H1 (cell line): Measurements from ENCODE around the gene SLC7A10. TPM values are rescaled to one million over a fixed set of nuclear protein-coding genes. Genes with fewer than 3 reads are reported as not detected.

Experiments used
- CTCF ChIA-PET: fragments of 300-600 bp; sonication (Branson Sonifier 250); formaldehyde crosslinking; loops from one replicate; lab custom pipeline; 2021; ENCODE audit not compliant: partially characterized antibody; lab: Charles Lee
- POLR2A ChIA-PET: fragments of 300-600 bp; sonication (Branson Sonifier 250); formaldehyde crosslinking; loops from one replicate; lab custom pipeline; 2021; ENCODE audit warnings: inconsistent platforms; ENCODE audit not compliant: partially characterized antibody; lab: Charles Lee
- DNase-seq, 2 experiments: peaks; one replicate each; pipeline versions ENCODE4 v3.0.0 to v3.0.0-alpha.2; 2010 to 2022; ENCODE audit warnings: low spot score in 2 of 2, low read depth in 1 of 2, mixed read lengths in 1 of 2
- FAIRE-seq: peaks from 2 replicates; lab custom pipeline; 2011; peaks lifted over from hg19 to GRCh38; lab: Jason Lieb, UNC
- H2AFZ ChIP-seq: 2 replicates; pipeline ENCODE4 v1.8.1; 2012; ENCODE audit warnings: low read length, inconsistent platforms
- H2AK5ac ChIP-seq: 2 replicates; pipeline ENCODE4 v1.6.1; 2013; ENCODE audit warnings: low read depth, low read length
- H2BK120ac ChIP-seq: replicated peaks from 2 replicates; pipeline ENCODE3; 2013; ENCODE audit warnings: low read depth, low read length, inconsistent platforms
- H2BK12ac ChIP-seq: 2 replicates; pipeline ENCODE4 v1.6.1; 2013; ENCODE audit warnings: low read depth, low read length
- H2BK15ac ChIP-seq: 2 replicates; pipeline ENCODE4 v1.6.1; 2013; ENCODE audit warnings: low read length
- H2BK20ac ChIP-seq: 2 replicates; pipeline ENCODE4 v1.6.1; 2013; ENCODE audit warnings: low read length
- H2BK5ac ChIP-seq: 2 replicates; pipeline ENCODE4 v1.6.1; 2013; ENCODE audit warnings: low read depth, low read length
- H3K14ac ChIP-seq: 2 replicates; pipeline ENCODE4 v1.6.1; 2013; ENCODE audit warnings: inconsistent platforms; ENCODE audit not compliant: insufficient read length
- H3K18ac ChIP-seq: 2 replicates; pipeline ENCODE4 v1.6.1; 2013; ENCODE audit warnings: low read length; ENCODE audit errors: extremely low read depth
- H3K23ac ChIP-seq: 2 replicates; pipeline ENCODE4 v1.6.1; 2013; ENCODE audit warnings: inconsistent platforms; ENCODE audit not compliant: insufficient read length
- H3K23me2 ChIP-seq: 2 replicates; pipeline ENCODE4 v1.6.1; 2013; ENCODE audit warnings: low read depth, low read length
- H3K27ac ChIP-seq: 2 replicates; pipeline ENCODE4 v1.6.1; 2011; ENCODE audit warnings: low read depth, low read length, inconsistent platforms
- H3K27me3 ChIP-seq, 4 experiments: replicated peaks in 1 of 4; 1 replicate in 1 of 4; 2 replicates in 3 of 4; pipeline versions ENCODE4 v1.6.1 to v1.8.1; 2011 to 2013; ENCODE audit warnings: low read length in 3 of 4, mild to moderate bottlenecking in 3 of 4, inconsistent platforms in 2 of 4, mixed read lengths in 2 of 4, moderate library complexity in 1 of 4; ENCODE audit not compliant: control insufficient read depth in 3 of 4, insufficient read depth in 3 of 4; ENCODE audit errors: extremely low read depth in 1 of 4
- H3K36me3 ChIP-seq, 4 experiments: 2 replicates each; pipeline versions ENCODE4 v1.6.1 to v1.8.1; 2011 to 2013; ENCODE audit warnings: mild to moderate bottlenecking in 4 of 4, low read length in 3 of 4, moderate library complexity in 2 of 4, control low read depth in 1 of 4, inconsistent platforms in 1 of 4; ENCODE audit not compliant: insufficient read depth in 4 of 4, control insufficient read depth in 2 of 4
- H3K4ac ChIP-seq: replicated peaks from 2 replicates; pipeline ENCODE3; 2013; ENCODE audit warnings: low read length, low read depth, mixed read lengths, inconsistent platforms; ENCODE audit not compliant: insufficient read length
- H3K4me1 ChIP-seq, 4 experiments: replicated peaks in 1 of 4; 1 replicate in 1 of 4; 2 replicates in 3 of 4; pipeline versions ENCODE4 v1.6.1 to v1.8.1; 2011 to 2013; ENCODE audit warnings: low read length in 3 of 4, inconsistent platforms in 2 of 4, mixed read lengths in 1 of 4; ENCODE audit not compliant: insufficient read depth in 4 of 4, control insufficient read depth in 3 of 4
- H3K4me2 ChIP-seq, 2 experiments: 2 replicates each; pipeline versions ENCODE4 v1.6.1 to v1.8.1; 2011 to 2013; ENCODE audit warnings: low read depth in 2 of 2, low read length in 2 of 2, control low read depth in 1 of 2, inconsistent platforms in 1 of 2, mild to moderate bottlenecking in 1 of 2; ENCODE audit not compliant: insufficient read depth in 1 of 2
- H3K4me3 ChIP-seq, 4 experiments: fragments of 200-600, 300-600 bp in 1 of 4; sonication (generic), shearing (Covaris generic), sonication (Bioruptor Twin) in 1 of 4; 2 replicates each; pipeline versions ENCODE4 v1.5.1 to v1.8.1; 2011 to 2016; ENCODE audit warnings: low read length in 4 of 4, low read depth in 3 of 4, control low read depth in 2 of 4, inconsistent platforms in 2 of 4, mild to moderate bottlenecking in 2 of 4, mixed read lengths in 1 of 4, moderate library complexity in 1 of 4; ENCODE audit not compliant: insufficient read depth in 2 of 4; ENCODE audit errors: extremely low read depth in 1 of 4
- H3K56ac ChIP-seq: replicated peaks from 2 replicates; pipeline ENCODE3; 2013; ENCODE audit warnings: low read depth, mild to moderate bottlenecking, mixed read lengths, low read length, inconsistent platforms; ENCODE audit not compliant: insufficient read length
- H3K79me1 ChIP-seq: 2 replicates; pipeline ENCODE4 v1.6.1; 2013; ENCODE audit warnings: low read depth, low read length, control low read depth
- H3K79me2 ChIP-seq, 2 experiments: 2 replicates each; pipeline versions ENCODE4 v1.6.1 to v1.8.1; 2012 to 2013; ENCODE audit warnings: low read length in 2 of 2, mild to moderate bottlenecking in 2 of 2, inconsistent platforms in 1 of 2; ENCODE audit not compliant: insufficient read depth in 2 of 2, control insufficient read depth in 1 of 2
- H3K9ac ChIP-seq, 4 experiments: replicated peaks in 1 of 4; 1 replicate in 1 of 4; 2 replicates in 3 of 4; pipeline versions ENCODE4 v1.6.1 to v1.8.1; 2011 to 2013; ENCODE audit warnings: low read depth in 3 of 4, low read length in 3 of 4, control low read depth in 2 of 4, mild to moderate bottlenecking in 2 of 4, moderate library complexity in 2 of 4, inconsistent platforms in 1 of 4; ENCODE audit errors: extremely low read depth in 1 of 4
- H3K9me3 ChIP-seq, 2 experiments: 2 replicates each; pipeline versions ENCODE4 v1.6.1 to v1.8.1; 2012 to 2013; ENCODE audit warnings: mild to moderate bottlenecking in 2 of 2, moderate library complexity in 2 of 2, control low read depth in 1 of 2, inconsistent platforms in 1 of 2, low read depth in 1 of 2, low read length in 1 of 2, mixed read lengths in 1 of 2; ENCODE audit not compliant: insufficient read depth in 2 of 2
- H4K20me1 ChIP-seq, 2 experiments: replicated peaks in 1 of 2; 2 replicates each; pipeline versions ENCODE3 to v1.8.1; 2011 to 2013; ENCODE audit warnings: inconsistent platforms in 2 of 2, low read length in 2 of 2, mild to moderate bottlenecking in 1 of 2; ENCODE audit not compliant: insufficient read depth in 2 of 2, control insufficient read depth in 1 of 2
- H4K5ac ChIP-seq: 2 replicates; pipeline ENCODE4 v1.6.1; 2013; ENCODE audit warnings: low read length, low read depth, mixed read lengths, inconsistent platforms; ENCODE audit not compliant: insufficient read length
- H4K8ac ChIP-seq: 2 replicates; pipeline ENCODE4 v1.8.0; 2013; ENCODE audit warnings: mild to moderate bottlenecking, moderate library complexity, low read length, inconsistent platforms; ENCODE audit not compliant: insufficient read depth; ENCODE audit errors: extremely low read depth
- H4K91ac ChIP-seq: replicated peaks from 2 replicates; pipeline ENCODE3; 2013; ENCODE audit warnings: low read length, mixed read lengths, inconsistent platforms; ENCODE audit not compliant: insufficient read length
- CHD2 ChIP-seq: IDR thresholded peaks from 2 replicates; pipeline ENCODE4 v1.6.1; 2012; ENCODE audit warnings: low read length, improper control_type of control experiment
- EP300 ChIP-seq, 2 experiments: IDR thresholded peaks; 1 replicate in 1 of 2; 2 replicates in 1 of 2; pipeline ENCODE4 v1.6.1; 2011 to 2012; ENCODE audit warnings: low read depth in 2 of 2, low read length in 2 of 2, mild to moderate bottlenecking in 2 of 2, borderline replicate concordance in 1 of 2, inconsistent platforms in 1 of 2, moderate library complexity in 1 of 2
- GABPA ChIP-seq: IDR thresholded peaks from 2 replicates; pipeline ENCODE4 v1.6.1; 2011; ENCODE audit warnings: mild to moderate bottlenecking, low read length, moderate library complexity, borderline replicate concordance; ENCODE audit not compliant: insufficient read depth
- GTF2F1 ChIP-seq: IDR thresholded peaks from 2 replicates; pipeline ENCODE4 v1.6.1; 2012; ENCODE audit warnings: low read depth, low read length, improper control_type of control experiment, borderline replicate concordance
- WGBS, 2 experiments: shearing (Covaris generic) in 1 of 2; methylation state at CpG; one replicate each; pipeline versions ENCODE4 v1.1.6 to v1.1.7; 2013 to 2015; ENCODE audit warnings: low lambda C conversion rate in 2 of 2, mixed read lengths in 2 of 2, inconsistent platforms in 1 of 2, low coverage in 1 of 2, missing lambda C conversion rate in 1 of 2; ENCODE audit not compliant: insufficient replicate concordance in 2 of 2, insufficient coverage in 1 of 2, insufficient read length in 1 of 2; ENCODE audit errors: extremely low coverage in 1 of 2, missing lambda C conversion rate in 1 of 2; 5-methylcytosine and 5-hydroxymethylcytosine counted together
- polyA plus RNA-seq, 7 experiments: library from polyadenylated mRNA; depleted of rRNA in 3 of 7; stranded (reverse) in 5 of 7; unstranded in 2 of 7; fragments of >200 nt in 5 of 7; fragments of 200-250 nt in 2 of 7; gene quantifications; 1 replicate in 5 of 7; 2 replicates in 1 of 7; 4 replicates in 1 of 7; pipeline versions ENCODE4 v1.2.1 to v1.2.3, GENCODE V29; 2011 to 2013; ENCODE audit warnings: missing spikeins in 2 of 7, mixed read lengths in 2 of 7
- total RNA-seq: library from RNA; stranded (reverse); fragmentation: NEBNext Ultra II Directional; extraction: Animal tissue kit (Norgen Biotek cat#: 25700); gene quantifications from 2 replicates; pipeline ENCODE4 v1.2.1, GENCODE V29; 2021
- TF ChIP-seq, protein P1 (sequence below): IDR thresholded peaks from 2 replicates; pipeline ENCODE4 v1.6.1; 2012; ENCODE audit warnings: low read length, inconsistent platforms

SLC7A10 gene
- total and polyA plus RNA-seq, 2 of the 8 experiments (the other 6 are each of a cell fraction or from before 2014, with no cell fraction given) = 3.7 to 7.1 TPM

DNA sequence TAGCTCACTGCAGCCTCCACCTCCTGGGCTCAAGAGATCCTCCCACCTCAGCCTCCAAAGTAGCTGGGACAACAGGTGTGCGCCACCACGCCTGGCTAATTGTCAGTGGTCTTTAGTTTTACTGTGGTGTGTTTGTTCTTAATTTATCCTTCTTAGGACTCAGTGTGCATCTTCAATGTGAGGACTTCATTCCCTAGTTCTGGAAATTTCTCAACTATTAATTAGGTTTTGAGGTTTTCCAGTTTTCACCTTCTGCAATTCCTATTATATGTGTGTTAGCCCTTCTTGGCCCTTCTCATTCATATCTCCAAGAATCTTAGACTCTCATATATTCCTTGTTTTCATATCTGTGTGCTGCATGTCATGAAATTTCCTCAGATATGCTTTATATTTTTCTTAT is 32.2 kb upstream of the SLC7A10 start:
- Histone ChIP-seq H3K4me3 (no peak overlapping the region), H2AK5ac (no peak overlapping the region), H3K79me1 (no peaks in the 10 kb centered on the region), H2AFZ (no peak overlapping the region), H2BK15ac (no peak overlapping the region), H3K9ac (no peak overlapping the region), H2BK20ac (no peak overlapping the region), H2BK12ac (no peak overlapping the region), H3K18ac (no peak overlapping the region), H2BK5ac (no peak overlapping the region), H3K23ac (no peak overlapping the region), H3K27me3 (no peaks in the 10 kb centered on the region), H4K20me1 (no peaks in the 10 kb centered on the region), H3K4me2 (no peak overlapping the region), H3K56ac (no peak overlapping the region), H3K79me2 (no peaks in the 10 kb centered on the region), H3K4me1 (peaks cover 0 to 7% (median 0%) of the 10 kb centered on the region in 4 experiments; a peak in 1 of 7 replicates), H4K91ac (no peak overlapping the region), H3K14ac (no peak overlapping the region), H3K27ac (no peak overlapping the region), H3K9me3 (no peaks in the 10 kb centered on the region), H3K23me2 (no peaks in the 10 kb centered on the region), H3K4ac (no peak overlapping the region), H4K8ac (no peak overlapping the region), H4K5ac (no peak overlapping the region), H2BK120ac (no peak overlapping the region), H3K36me3 (no peaks in the 10 kb centered on the region)
- ChIA-PET CTCF (interaction anchor here (0.6 to 1.7 kb wide), 6 partner anchors 8 to 140 kb away, joined by 3 read pairs; no protein-coding TSS in a partner anchor), POLR2A (interaction anchor here (0.5 kb wide), 1 partner anchor 934 kb away, joined by 4 read pairs; no protein-coding TSS in a partner anchor)
- 90% methylated on average over 2 of the region's 2 CpGs; no CpG with 5 or more reads in 1 of the 2 experiments for WGBS, 2 experiments
- FAIRE-seq = no peak
- DNase-seq = no peak
- TF ChIP-seq EP300 (IDR thresholded peaks at IDR 0.05; ENCODE audit: borderline replicate concordance in 1 of 2, low read depth in 2 of 2, low read length in 2 of 2) = no peak
- no peak for TF ChIP-seq GABPA
- no peak for TF ChIP-seq CHD2
- TF ChIP-seq GTF2F1 = no peak
- TF ChIP-seq, protein P1, sequence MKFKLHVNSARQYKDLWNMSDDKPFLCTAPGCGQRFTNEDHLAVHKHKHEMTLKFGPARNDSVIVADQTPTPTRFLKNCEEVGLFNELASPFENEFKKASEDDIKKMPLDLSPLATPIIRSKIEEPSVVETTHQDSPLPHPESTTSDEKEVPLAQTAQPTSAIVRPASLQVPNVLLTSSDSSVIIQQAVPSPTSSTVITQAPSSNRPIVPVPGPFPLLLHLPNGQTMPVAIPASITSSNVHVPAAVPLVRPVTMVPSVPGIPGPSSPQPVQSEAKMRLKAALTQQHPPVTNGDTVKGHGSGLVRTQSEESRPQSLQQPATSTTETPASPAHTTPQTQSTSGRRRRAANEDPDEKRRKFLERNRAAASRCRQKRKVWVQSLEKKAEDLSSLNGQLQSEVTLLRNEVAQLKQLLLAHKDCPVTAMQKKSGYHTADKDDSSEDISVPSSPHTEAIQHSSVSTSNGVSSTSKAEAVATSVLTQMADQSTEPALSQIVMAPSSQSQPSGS = no peak
